NB4 (cell line): Measurements from ENCODE around the gene TTBK2.

Experiments
- CTCF ChIP-seq: IDR thresholded peaks from one replicate; pipeline ENCODE4 v1.5.1; 2012; ENCODE audit warnings: low read depth, low read length
- MYC ChIP-seq: IDR thresholded peaks from 2 replicates; pipeline ENCODE4 v1.6.1; 2011; ENCODE audit warnings: low read depth, low read length
- POLR2A ChIP-seq: IDR thresholded peaks from 2 replicates; pipeline ENCODE4 v1.6.1; 2011; ENCODE audit warnings: mild to moderate bottlenecking; ENCODE audit not compliant: insufficient read length; ENCODE audit errors: extremely low read depth

GRCh38 chr15:42858999-42859789, 61.4 kb downstream of the TTBK2 start:
- TF ChIP-seq CTCF = no peak
- TF ChIP-seq POLR2A = no peak
- TF ChIP-seq MYC = no peak
